Measurements from ENCODE around the gene KLHL29. TPM values are rescaled to one million over a fixed set of nuclear protein-coding genes. Genes with fewer than 3 reads are reported as not detected.

The KLHL29 gene
- total RNA-seq, 1 donor: 14.7 TPM

DNA sequence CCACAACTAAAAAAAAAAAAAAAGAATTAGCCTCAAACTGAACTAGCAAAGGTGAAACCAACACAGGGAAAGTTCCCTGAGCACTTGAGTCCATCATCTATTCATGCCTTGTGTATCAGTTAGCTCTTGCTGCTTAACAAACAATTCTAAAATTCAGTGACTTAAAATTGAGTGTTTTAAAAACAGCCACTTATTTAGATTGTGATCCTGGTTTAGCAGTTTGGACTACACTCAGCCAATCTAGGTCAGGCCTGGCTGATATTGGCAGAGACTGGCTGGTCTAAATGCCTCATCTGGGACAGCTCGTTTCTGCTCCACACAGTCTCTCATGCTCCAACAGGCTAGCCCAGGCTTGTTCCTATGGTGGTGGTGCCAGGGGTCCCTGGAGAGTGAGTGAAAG is 294.1 kb downstream of the KLHL29 start:
- no peak for TF ChIP-seq CTCF (IDR thresholded peaks at IDR 0.05; ENCODE audit: insufficient read depth, low read depth, low read length)
- no peak for DNase-seq (ENCODE audit: low read depth)
- no peak overlapping the region for H3K4me3 ChIP-seq (ENCODE audit: low read depth, low read length)

GRCh38 chr2:23680951-23681350 is 296.0 kb downstream of the KLHL29 start:
- H3K4me3 ChIP-seq (ENCODE audit: low read depth, low read length): no peak overlapping the region
- TF ChIP-seq CTCF (IDR thresholded peaks at IDR 0.05; ENCODE audit: insufficient read depth, low read depth, low read length): no peak

DNA sequence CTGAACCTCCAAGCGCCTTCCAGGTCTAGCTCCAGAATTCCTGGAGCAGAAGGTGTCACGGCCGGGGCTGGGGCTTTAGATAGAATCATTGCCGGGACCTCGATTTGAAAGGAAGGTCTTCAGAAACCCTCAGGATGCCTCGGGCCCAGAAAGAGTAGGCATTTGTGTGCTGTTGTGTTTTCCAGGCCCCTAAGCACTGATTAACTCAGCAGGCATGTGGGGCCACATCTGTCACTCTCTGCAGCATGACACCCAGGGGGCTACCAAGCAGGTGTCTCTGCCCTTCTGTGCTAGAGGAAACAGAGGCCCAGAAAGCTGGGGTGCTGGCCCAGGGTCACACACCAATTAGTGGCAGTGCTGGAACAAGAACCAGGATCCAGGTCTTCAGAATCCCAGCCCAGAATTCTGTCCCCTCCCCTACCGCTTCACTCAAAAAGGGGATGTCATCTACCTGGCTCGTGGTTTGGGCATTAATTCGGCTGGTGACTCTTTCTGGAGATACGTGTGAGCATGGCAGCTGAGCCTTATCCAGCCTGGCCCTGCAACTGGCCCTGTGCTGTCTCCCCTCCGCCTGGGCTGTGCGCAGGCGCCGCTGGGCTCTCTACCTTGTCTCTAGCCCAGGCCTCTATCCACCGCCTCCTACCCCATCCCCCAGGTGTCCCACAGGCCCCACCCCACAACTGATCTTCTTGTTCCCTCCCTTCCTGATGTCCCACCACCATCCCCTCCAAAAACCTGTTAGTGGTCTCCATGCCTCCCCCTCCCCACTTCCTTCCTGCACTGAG is 296.6 kb downstream of the KLHL29 start:
- no peak overlapping the region for H3K4me3 ChIP-seq (ENCODE audit: low read depth, low read length)
- TF ChIP-seq CTCF (IDR thresholded peaks at IDR 0.05; ENCODE audit: insufficient read depth, low read depth, low read length): no peak
- DNase-seq (ENCODE audit: low read depth): no peak

More at GRCh38 chr2:23680951-23681350, 296.0 kb downstream of the KLHL29 start:
- no peak for DNase-seq (ENCODE audit: low read depth)

DNA sequence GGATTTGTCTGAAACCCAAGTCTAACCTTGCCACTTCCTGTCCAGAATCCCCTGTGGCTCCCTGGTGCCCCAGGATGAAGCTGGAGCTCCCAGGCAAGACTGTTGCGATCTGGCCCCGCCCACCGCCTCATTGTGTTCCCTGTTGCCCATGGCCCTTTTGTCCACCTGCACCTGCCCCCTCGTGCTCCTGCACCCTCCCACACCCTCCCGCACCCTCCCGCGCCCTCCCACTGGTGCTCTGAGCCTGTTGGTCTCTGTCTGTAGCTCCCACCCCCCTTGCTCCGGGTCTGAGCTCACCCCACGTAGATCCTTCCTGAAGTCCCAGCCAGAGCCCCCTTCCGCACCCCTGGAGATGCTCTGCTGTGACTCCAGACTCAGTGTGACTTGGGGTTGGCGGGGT is 297.5 kb downstream of the KLHL29 start:
- no peak overlapping the region for H3K4me3 ChIP-seq (ENCODE audit: low read depth, low read length)
- no peak for TF ChIP-seq CTCF (IDR thresholded peaks at IDR 0.05; ENCODE audit: insufficient read depth, low read depth, low read length)
- DNase-seq (ENCODE audit: low read depth): no peak

GRCh38 chr2:23683001-23683400 is 298.0 kb downstream of the KLHL29 start:
- TF ChIP-seq CTCF (IDR thresholded peaks at IDR 0.05; ENCODE audit: insufficient read depth, low read depth, low read length): no peak
- DNase-seq (ENCODE audit: low read depth): no peak
- no peak overlapping the region for H3K4me3 ChIP-seq (ENCODE audit: low read depth, low read length)

- no peak for DNase-seq (ENCODE audit: low read depth)
- no peak for TF ChIP-seq CTCF (IDR thresholded peaks at IDR 0.05; ENCODE audit: insufficient read depth, low read depth, low read length)
- H3K4me3 ChIP-seq (ENCODE audit: low read depth, low read length): no peak overlapping the region
These were observed 299.6 kb downstream of the KLHL29 start for GRCh38 chr2:23684395-23685176.

All from fibroblast of villous mesenchyme (primary cell).